Neutrophil (primary cell): ENCODE data around the gene SMAD6.

ENCODE experiments used
- H3K27ac ChIP-seq: fragments of 200-600 bp; sonication (generic); 2 replicates; pipeline ENCODE4 v1.5.1; 2016; ENCODE audit warnings: mild to moderate bottlenecking, moderate library complexity
- H3K27me3 ChIP-seq: fragments of 200-600 bp; sonication (generic); 2 replicates; pipeline ENCODE4 v1.6.0; 2016; ENCODE audit warnings: mild to moderate bottlenecking
- H3K36me3 ChIP-seq: fragments of 200-600 bp; sonication (generic); 2 replicates; pipeline ENCODE4 v1.5.1; 2017
- H3K4me1 ChIP-seq, 2 experiments: fragments of 200-600 bp in 1 of 2; sonication (generic) in 1 of 2; 1 replicate in 1 of 2; 2 replicates in 1 of 2; pipeline versions ENCODE4 v1.5.1 to v1.6.1; 2013 to 2016; ENCODE audit warnings: low read depth in 1 of 2, low read length in 1 of 2, mild to moderate bottlenecking in 1 of 2, moderate library complexity in 1 of 2; ENCODE audit not compliant: control insufficient read depth in 1 of 2, insufficient read depth in 1 of 2
- H3K4me3 ChIP-seq, 2 experiments: fragments of 200-600 bp in 1 of 2; sonication (generic) in 1 of 2; 1 replicate in 1 of 2; 2 replicates in 1 of 2; pipeline ENCODE4 v1.5.1; 2013 to 2016; ENCODE audit warnings: low read depth in 1 of 2, low read length in 1 of 2, mild to moderate bottlenecking in 1 of 2, moderate library complexity in 1 of 2
- H3K9me3 ChIP-seq: fragments of 200-600 bp; sonication (generic); 2 replicates; pipeline ENCODE4 v1.5.1; 2016
- CTCF ChIP-seq: fragments of 200-600 bp; sonication (generic); IDR thresholded peaks from 2 replicates; pipeline ENCODE4 v1.5.1; 2016; ENCODE audit warnings: antibody characterized with exemption

SMAD6 gene

GRCh38 chr15:66703540-66703941, 1.5 kb downstream of the SMAD6 start:
- no peak overlapping the region for H3K27ac ChIP-seq
- no peaks in the 10 kb centered on the region for H3K9me3 ChIP-seq
- peaks cover 28 to 30% of the 10 kb centered on the region in 2 experiments for H3K4me1 ChIP-seq
- H3K4me3 ChIP-seq: peak overlapping the region; percentile 86 to 91
- H3K27me3 ChIP-seq: peaks cover 51% of the 10 kb centered on the region
- no peaks in the 10 kb centered on the region for H3K36me3 ChIP-seq
- TF ChIP-seq CTCF: no peak

GRCh38 chr15:66704019-66704802, 2.2 kb downstream of the SMAD6 start:
- Histone ChIP-seq H3K4me1 (peaks cover 28 to 30% of the 10 kb centered on the region in 2 experiments), H3K27ac (no peak overlapping the region), H3K4me3 (peak overlapping the region; percentile 36 to 86), H3K27me3 (peaks cover 51% of the 10 kb centered on the region), H3K9me3 (no peaks in the 10 kb centered on the region), H3K36me3 (no peaks in the 10 kb centered on the region)
- TF ChIP-seq CTCF: no peak

DNA sequence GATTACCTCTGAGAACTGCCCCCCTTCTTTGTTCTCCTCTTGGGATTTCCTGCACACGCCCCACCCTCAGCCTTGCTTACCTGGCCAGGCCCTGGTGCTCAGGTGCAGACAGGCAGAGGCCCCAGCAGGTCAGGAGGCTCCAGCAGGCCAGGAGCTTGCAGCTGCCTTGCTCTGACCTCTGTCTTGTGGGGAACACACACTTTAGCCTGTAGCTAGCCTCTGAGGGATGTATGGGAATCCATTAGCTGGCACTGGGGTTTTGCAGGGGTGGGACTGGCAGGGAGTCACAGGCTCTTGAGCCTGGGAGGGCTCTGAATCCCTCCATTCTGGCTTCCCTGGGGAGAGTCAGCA, 2.7 kb downstream of the SMAD6 start:
- Histone ChIP-seq H3K27me3 (peaks cover 51% of the 10 kb centered on the region), H3K27ac (no peak overlapping the region), H3K4me3 (no peak overlapping the region), H3K36me3 (no peaks in the 10 kb centered on the region), H3K9me3 (no peaks in the 10 kb centered on the region), H3K4me1 (peaks cover 28 to 30% of the 10 kb centered on the region in 2 experiments)
- TF ChIP-seq CTCF: no peak

DNA sequence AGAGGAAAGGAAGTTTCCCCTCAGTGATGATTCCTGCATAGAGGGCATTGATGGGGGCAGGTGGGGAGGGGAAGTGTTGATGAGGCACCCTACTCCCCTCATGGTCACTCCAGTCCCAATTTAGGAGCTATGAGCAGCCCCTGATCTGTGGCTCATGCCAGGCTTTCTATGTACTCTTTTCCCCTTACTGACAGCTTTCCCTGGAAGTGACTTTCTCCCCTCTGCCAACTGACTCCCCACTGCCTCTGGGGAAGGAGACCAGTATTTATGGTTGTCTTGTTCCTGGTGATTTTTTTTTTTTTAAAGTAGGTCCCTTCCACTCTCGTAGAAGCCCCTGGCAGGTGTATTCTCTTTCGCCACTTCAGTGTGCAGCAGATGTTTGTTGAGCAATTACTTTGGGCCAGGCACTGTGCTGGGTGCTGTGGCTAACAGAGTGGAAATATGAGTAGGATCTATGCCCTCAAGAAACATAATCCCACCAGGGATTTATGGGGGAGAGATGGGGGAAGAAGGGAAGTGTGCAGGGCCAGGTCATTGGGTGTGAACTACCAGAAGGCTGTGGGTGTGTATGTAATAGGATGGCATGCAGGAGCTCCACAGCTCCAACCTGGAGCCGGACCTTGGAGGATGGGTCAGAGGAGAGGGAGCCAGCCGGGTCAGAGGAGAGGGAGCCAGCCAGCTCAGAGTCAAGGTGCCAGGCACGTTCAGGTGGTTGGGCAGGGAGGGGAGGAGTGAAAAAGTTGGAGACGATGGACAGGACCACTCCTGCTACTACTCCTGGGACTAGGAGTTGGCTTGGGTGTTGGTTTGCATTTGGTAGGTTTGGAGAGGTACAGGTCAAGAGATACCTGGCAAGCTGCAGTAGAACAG, 3.5 kb downstream of the SMAD6 start:
- peaks cover 25 to 26% of the 10 kb centered on the region in 2 experiments for H3K4me1 ChIP-seq
- no peaks in the 10 kb centered on the region for H3K36me3 ChIP-seq
- H3K27me3 ChIP-seq: peaks cover 51% of the 10 kb centered on the region
- no peaks in the 10 kb centered on the region for H3K9me3 ChIP-seq
- no peak overlapping the region for H3K4me3 ChIP-seq
- no peak for TF ChIP-seq CTCF
- H3K27ac ChIP-seq: no peak overlapping the region

GRCh38 chr15:66706225-66706732, 4.2 kb downstream of the SMAD6 start:
- Histone ChIP-seq H3K27ac (no peak overlapping the region), H3K9me3 (no peaks in the 10 kb centered on the region), H3K4me3 (no peak overlapping the region), H3K4me1 (peaks cover 22 to 23% of the 10 kb centered on the region in 2 experiments), H3K36me3 (no peaks in the 10 kb centered on the region), H3K27me3 (peaks cover 51% of the 10 kb centered on the region)
- no peak for TF ChIP-seq CTCF
